Erythroblast (primary cell): ENCODE data around the gene CFAP68.

ENCODE experiments used
- GATA1 ChIP-seq: IDR thresholded peaks from 2 replicates; pipeline ENCODE4 v1.6.1; 2011; ENCODE audit warnings: low read depth, mild to moderate bottlenecking, control low read depth, low read length, moderate library complexity
- POLR2A ChIP-seq: IDR thresholded peaks from 2 replicates; pipeline ENCODE4 v1.6.1; 2011; ENCODE audit warnings: mild to moderate bottlenecking, low read length

DNA sequence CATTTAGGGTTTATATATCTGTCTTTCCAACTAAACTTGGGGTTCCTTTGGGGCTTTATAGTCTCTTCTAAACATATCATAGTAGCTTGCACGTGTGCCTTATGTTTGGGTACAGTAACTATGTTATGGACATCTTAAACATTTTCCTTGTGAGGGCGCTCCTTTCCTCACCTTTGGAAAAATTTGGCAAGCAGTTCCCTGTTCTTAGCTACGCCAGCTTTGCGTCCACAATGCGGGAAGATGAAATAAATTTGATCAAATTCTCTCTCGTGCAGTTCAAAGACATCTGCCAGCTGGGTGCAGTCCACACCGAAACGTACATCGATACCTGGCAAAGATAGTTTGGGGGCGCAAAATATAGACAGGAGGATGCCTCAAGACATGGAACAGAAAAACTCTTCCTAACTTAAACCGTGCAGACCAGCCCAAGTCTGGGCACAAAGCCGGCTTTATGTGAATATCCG lies 924 bp upstream of the CFAP68 start:
- no peak for TF ChIP-seq POLR2A
- no peak for TF ChIP-seq GATA1
